ENCODE data around the gene KSR1. TPM values are rescaled to one million over a fixed set of nuclear protein-coding genes. Genes with fewer than 3 reads are reported as not detected.
"Not testable (repeated sequence)": the region's sequence is repeated elsewhere in the genome, so short reads cannot be mapped to it uniquely, and the experiment has no call there.

The KSR1 gene
- total and polyA plus RNA-seq, 2 of the 4 experiments (the other 2 are of a cell fraction), result 12.5 to 21.9 TPM

DNA sequence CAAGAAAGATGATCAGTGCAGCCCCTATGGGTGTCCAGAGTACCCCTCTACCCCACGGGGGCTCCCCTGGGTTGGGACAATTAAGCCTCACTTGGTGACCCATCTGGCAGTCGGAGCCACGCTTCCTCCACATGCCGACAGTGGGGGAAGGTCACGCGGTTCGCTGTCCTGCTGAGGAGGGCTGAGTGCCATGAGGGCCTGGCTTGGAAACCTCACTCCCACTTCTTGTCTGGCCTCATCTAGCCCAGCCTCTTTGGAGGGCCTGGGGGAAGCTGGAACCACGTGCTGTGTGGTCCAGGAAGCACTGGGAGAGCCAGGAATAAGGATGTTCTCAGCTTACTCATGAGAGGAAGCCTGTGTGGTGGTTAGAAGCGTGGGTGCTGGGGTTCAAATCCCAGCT is 176.5 kb downstream of the KSR1 start:
- intact Hi-C loops (cut with micrococcal nuclease); H3K4me2 ChIP-seq (ENCODE audit: low read depth, low read length); H3K14ac ChIP-seq (replicated peaks; ENCODE audit: low read depth, low read length); H3K4me3 ChIP-seq (ENCODE audit: insufficient read depth, low read depth, low read length); H2BK120ac ChIP-seq (ENCODE audit: low read depth, low read length); H3K9me3 ChIP-seq (ENCODE audit: control insufficient read depth, insufficient read depth, low read length); H2BK5ac ChIP-seq (ENCODE audit: low read depth, low read length, poor library complexity, severe bottlenecking); H2AFZ ChIP-seq (replicated peaks; ENCODE audit: low read length, poor library complexity); H2AK9ac ChIP-seq (replicated peaks; ENCODE audit: low read depth, low read length, poor library complexity); H3K4ac ChIP-seq (ENCODE audit: low read depth, low read length); H3K27ac ChIP-seq (ENCODE audit: insufficient read depth, low read length); BruUV-seq (replicated peaks); H3K56ac ChIP-seq (ENCODE audit: extremely low read depth, insufficient read depth, low read length); H3K23ac ChIP-seq (ENCODE audit: low read depth, low read length); H3K36me3 ChIP-seq (ENCODE audit: control insufficient read depth, insufficient read depth, low read length); H3K9ac ChIP-seq (ENCODE audit: low read depth, low read length); H2AK5ac ChIP-seq (ENCODE audit: low read depth, low read length); H2BK20ac ChIP-seq (ENCODE audit: low read depth, low read length); H4K8ac ChIP-seq (ENCODE audit: low read depth in 2 of 2, low read length in 2 of 2); H4K91ac ChIP-seq (ENCODE audit: insufficient read depth, low read depth, low read length); dilution Hi-C loops (cut with HindIII; ENCODE audit: low sequenced_read_pairs, unreplicated experiment); H4K5ac ChIP-seq (ENCODE audit: low read depth, low read length); CTCF ChIA-PET; H2BK15ac ChIP-seq (ENCODE audit: low read depth, low read length); H4K20me1 ChIP-seq (ENCODE audit: insufficient read depth, low read length); H3K18ac ChIP-seq (ENCODE audit: low read depth, low read length); H3K27me3 ChIP-seq (ENCODE audit: control insufficient read depth, insufficient read depth, low read length); H3K79me1 ChIP-seq (ENCODE audit: low read depth in 1 of 2, low read length in 2 of 2); POLR2A ChIA-PET (ENCODE audit: unreplicated experiment): not testable (repeated sequence)
- no CpG with 5 or more reads among the region's 9 CpGs for WGBS, 2 experiments (ENCODE audit: extremely low coverage in 2 of 2, insufficient read length in 1 of 2)
- in situ Hi-C loops (cut with MboI; ENCODE audit: low sequenced_read_pairs), result loop anchor here (10.0 kb wide), 2 partner anchors 58 to 398 kb away; no protein-coding TSS in a partner anchor
- TF ChIP-seq USF2 (IDR thresholded peaks at IDR 0.05; ENCODE audit: low read depth, low read length), result peak; percentile 56; the same call in 1 of the 2 replicates
- H3K9me1 ChIP-seq (ENCODE audit: insufficient read depth, low read length), result peaks cover 10% of the 10 kb centered on the region
- H3K4me1 ChIP-seq (ENCODE audit: control insufficient read depth, insufficient read depth, low read length), result peaks cover 10% of the 10 kb centered on the region
- peak; percentile 60 for DNase-seq
- peak; percentile 21 for ATAC-seq (ENCODE audit: low read depth)
